NCI-H524 (cell line): Measurements from ENCODE around the gene NR2C1.
"Not testable (repeated sequence)": the region's sequence is repeated elsewhere in the genome, so short reads cannot be mapped to it uniquely, and the experiment has no call there.

Source experiments
- DNase-seq, 2 experiments: peaks; one replicate each; lab custom pipeline; 2025; lab: John Stamatoyannopoulos, UW

The NR2C1 gene

GRCh38 chr12:95072900-95073697 lies at the start of gene NR2C1:
Gene NR2C1, minus strand, starts transcription at chr12:95073618. Its CDS starts 6,234 bp downstream, at chr12:95067384.
- DNase-seq, result peak; percentile 91 to 93

- peak in 1 of 2 experiments; percentile 2 for DNase-seq
Observed at GRCh38 chr12:95118788-95119179, 45.4 kb upstream of the NR2C1 start.

- DNase-seq, result no peak
Observed at GRCh38 chr12:95118138-95118787, 44.8 kb upstream of the NR2C1 start.

- peak; percentile 17 to 75 for DNase-seq
Observed at GRCh38 chr12:95117178-95117599, 43.8 kb upstream of the NR2C1 start.

- no peak for DNase-seq
Observed at GRCh38 chr12:95116773-95117172, 43.4 kb upstream of the NR2C1 start.

- DNase-seq, result no peak
Observed at GRCh38 chr12:95116341-95116740, 42.9 kb upstream of the NR2C1 start.

GRCh38 chr12:95115641-95116040 lies 42.2 kb upstream of the NR2C1 start:
- no peak for DNase-seq

GRCh38 chr12:95114766-95115405 lies 41.5 kb upstream of the NR2C1 start:
- DNase-seq, result no peak

- no peak for DNase-seq
Observed at GRCh38 chr12:95107362-95107761, 33.9 kb upstream of the NR2C1 start.

- DNase-seq, result no peak
Observed at GRCh38 chr12:95105540-95105939, 32.1 kb upstream of the NR2C1 start.

GRCh38 chr12:95104919-95105452 lies 31.6 kb upstream of the NR2C1 start:
- DNase-seq, result no peak

GRCh38 chr12:95102916-95103671 lies 29.7 kb upstream of the NR2C1 start:
- DNase-seq, result peak in 1 of 2 experiments; percentile 52

- DNase-seq, result not testable (repeated sequence)
Observed at GRCh38 chr12:95101957-95102356, 28.5 kb upstream of the NR2C1 start.

GRCh38 chr12:95100264-95101190 lies 27.1 kb upstream of the NR2C1 start:
- no peak for DNase-seq

- no peak for DNase-seq
Observed at GRCh38 chr12:95099270-95099790, 25.9 kb upstream of the NR2C1 start.

GRCh38 chr12:95096852-95097251 lies 23.4 kb upstream of the NR2C1 start:
- DNase-seq, result no peak

GRCh38 chr12:95096378-95096777 lies 23.0 kb upstream of the NR2C1 start:
- no peak for DNase-seq

- DNase-seq, result not testable (repeated sequence)
Observed at GRCh38 chr12:95095866-95096265, 22.4 kb upstream of the NR2C1 start.

- DNase-seq, result no peak
Observed at GRCh38 chr12:95089462-95089861, 16.0 kb upstream of the NR2C1 start.

- DNase-seq, result no peak
Observed at GRCh38 chr12:95088379-95088778, 15.0 kb upstream of the NR2C1 start.
